Epidermal melanocyte (primary cell): ENCODE measurements around the gene RHOF.

ENCODE experiments used
- DNase-seq: peaks from one replicate; pipeline ENCODE4 v3.0.0; 2011; ENCODE audit warnings: low spot score; ENCODE audit not compliant: insufficient read length

Gene RHOF

GRCh38 chr12:121819212-121819949 is 25.9 kb upstream of the RHOF start:
- DNase-seq = no peak

- DNase-seq = no peak
Observed at GRCh38 chr12:121817648-121818043, 24.2 kb upstream of the RHOF start.

GRCh38 chr12:121816925-121817647 is 23.6 kb upstream of the RHOF start:
- DNase-seq = no peak

- DNase-seq = no peak
Observed at GRCh38 chr12:121815263-121815662, 21.8 kb upstream of the RHOF start.

- DNase-seq = no peak
Observed at GRCh38 chr12:121814429-121815119, 21.1 kb upstream of the RHOF start.

GRCh38 chr12:121813951-121814350 is 20.5 kb upstream of the RHOF start:
- no peak for DNase-seq

GRCh38 chr12:121812921-121813896 is 19.7 kb upstream of the RHOF start:
- DNase-seq = no peak

GRCh38 chr12:121812320-121812871 is 18.9 kb upstream of the RHOF start:
- peak; percentile 99 for DNase-seq

GRCh38 chr12:121811434-121812319 is 18.2 kb upstream of the RHOF start:
- peak; percentile 90 for DNase-seq

- DNase-seq = no peak
Observed at GRCh38 chr12:121810833-121811433, 17.4 kb upstream of the RHOF start.

- no peak for DNase-seq
Observed at GRCh38 chr12:121810234-121810817, 16.8 kb upstream of the RHOF start.

GRCh38 chr12:121809712-121810116 is 16.2 kb upstream of the RHOF start:
- no peak for DNase-seq

GRCh38 chr12:121808623-121809022 is 15.1 kb upstream of the RHOF start:
- no peak for DNase-seq

GRCh38 chr12:121807642-121808347 is 14.3 kb upstream of the RHOF start:
- no peak for DNase-seq

GRCh38 chr12:121806546-121807423 is 13.3 kb upstream of the RHOF start:
- DNase-seq = no peak

- DNase-seq = no peak
Observed at GRCh38 chr12:121806009-121806545, 12.6 kb upstream of the RHOF start.
